Measurements from ENCODE around the gene TSACC.

Gene TSACC

DNA sequence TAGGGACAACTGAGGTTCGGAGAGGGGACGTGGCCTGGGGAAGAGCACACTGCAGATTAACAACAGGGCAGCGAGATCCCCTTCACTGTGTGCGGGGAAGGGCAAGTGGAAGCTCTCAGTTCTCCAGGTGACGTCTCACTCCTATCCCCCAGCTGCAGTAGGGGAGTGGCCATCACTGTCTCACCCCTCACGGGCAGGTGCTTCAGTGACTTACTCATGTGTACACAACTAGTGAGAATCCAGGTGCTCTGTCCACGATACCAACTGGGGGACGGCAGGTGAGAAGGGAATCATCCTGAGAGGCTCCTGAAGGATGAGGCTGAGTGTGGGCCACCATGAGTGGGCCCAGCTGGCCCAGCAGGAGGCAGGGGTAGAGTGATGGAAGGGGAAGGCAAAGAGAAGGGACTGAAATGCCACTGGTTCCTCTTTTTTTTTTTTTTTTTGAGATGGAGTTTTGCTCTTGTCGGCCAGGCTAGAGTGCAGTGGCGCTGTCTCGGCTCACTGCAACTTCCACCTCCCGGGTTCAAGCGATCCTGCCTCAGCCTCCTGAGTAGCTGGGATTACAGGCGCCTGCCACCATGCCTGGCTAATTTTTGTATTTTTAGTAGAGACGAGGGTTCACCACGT, 56.6 kb downstream of the TSACC start:
- no peak for DNase-seq (ENCODE audit: low read depth)
